H1 (cell line): Measurements from ENCODE around the gene EXOSC5.

ENCODE experiments used
- CBX5 ChIP-seq: fragments of 300-800, 300-1000 bp; sonication (generic); IDR thresholded peaks from 2 replicates; pipeline ENCODE4 v1.7.1; 2016; ENCODE audit warnings: antibody characterized with exemption, low read length, low read depth
- CREB1 ChIP-seq: IDR thresholded peaks from 2 replicates; pipeline ENCODE4 v1.6.1; 2012; ENCODE audit warnings: inconsistent platforms
- CTCF ChIP-seq, 3 experiments: IDR thresholded peaks; 1 replicate in 2 of 3; 2 replicates in 1 of 3; pipeline versions ENCODE4 v1.5.1 to v1.6.1; 2011; ENCODE audit warnings: low read length in 3 of 3, mild to moderate bottlenecking in 3 of 3, inconsistent platforms in 2 of 3, low read depth in 1 of 3, moderate library complexity in 1 of 3; ENCODE audit not compliant: insufficient read depth in 1 of 3; ENCODE audit errors: control extremely low read depth in 1 of 3
- EGR1 ChIP-seq: IDR thresholded peaks from 2 replicates; pipeline ENCODE4 v1.6.1; 2011; ENCODE audit warnings: low read depth, low read length, borderline replicate concordance
- EP300 ChIP-seq, 2 experiments: IDR thresholded peaks; 1 replicate in 1 of 2; 2 replicates in 1 of 2; pipeline ENCODE4 v1.6.1; 2011 to 2012; ENCODE audit warnings: low read depth in 2 of 2, low read length in 2 of 2, mild to moderate bottlenecking in 2 of 2, borderline replicate concordance in 1 of 2, inconsistent platforms in 1 of 2, moderate library complexity in 1 of 2
- EZH2 ChIP-seq: fragments of 200-600 bp; sonication (generic); IDR thresholded peaks from 2 replicates; pipeline ENCODE4 v1.7.1; 2012; ENCODE audit warnings: low read depth, mild to moderate bottlenecking, moderate library complexity, low read length, inconsistent platforms; ENCODE audit not compliant: severe bottlenecking
- HDAC2 ChIP-seq, 2 experiments: fragments of 300-600 bp in 1 of 2; sonication (generic) in 1 of 2; IDR thresholded peaks; 2 replicates each; pipeline ENCODE4 v1.6.1; 2011 to 2012; ENCODE audit warnings: low read depth in 2 of 2, low read length in 2 of 2, mild to moderate bottlenecking in 2 of 2, moderate library complexity in 2 of 2, borderline replicate concordance in 1 of 2, inconsistent platforms in 1 of 2
- HDAC6 ChIP-seq: IDR thresholded peaks from one replicate; pipeline ENCODE4 v1.7.1; 2012; ENCODE audit warnings: low read depth, mild to moderate bottlenecking, inconsistent platforms, low read length, moderate library complexity
- POLR2A ChIP-seq, 2 experiments: IDR thresholded peaks; 1 replicate in 1 of 2; 2 replicates in 1 of 2; pipeline ENCODE4 v1.6.1; 2011; ENCODE audit warnings: low read depth in 2 of 2, low read length in 2 of 2, mild to moderate bottlenecking in 2 of 2; ENCODE audit errors: control extremely low read depth in 1 of 2
- POLR2AphosphoS5 ChIP-seq: IDR thresholded peaks from 2 replicates; pipeline ENCODE4 v1.6.1; 2011; ENCODE audit warnings: low read depth, low read length
- RAD21 ChIP-seq, 2 experiments: IDR thresholded peaks in 1 of 2; conservative IDR thresholded peaks in 1 of 2; 2 replicates each; pipeline ENCODE4 v1.6.1; 2011; ENCODE audit warnings: low read depth in 2 of 2, low read length in 2 of 2, improper control_type of control experiment in 1 of 2, inconsistent platforms in 1 of 2, mild to moderate bottlenecking in 1 of 2, moderate library complexity in 1 of 2
- SP1 ChIP-seq: IDR thresholded peaks from 2 replicates; pipeline ENCODE4 v1.6.1; 2011; ENCODE audit warnings: low read depth, low read length
- TEAD4 ChIP-seq: IDR thresholded peaks from 2 replicates; pipeline ENCODE4 v1.6.1; 2012; ENCODE audit warnings: low read depth, low read length, inconsistent platforms, mixed read lengths
- TF ChIP-seq, protein P1 (sequence below): IDR thresholded peaks from 2 replicates; pipeline ENCODE4 v1.6.1; 2012; ENCODE audit warnings: low read length, inconsistent platforms

DNA sequence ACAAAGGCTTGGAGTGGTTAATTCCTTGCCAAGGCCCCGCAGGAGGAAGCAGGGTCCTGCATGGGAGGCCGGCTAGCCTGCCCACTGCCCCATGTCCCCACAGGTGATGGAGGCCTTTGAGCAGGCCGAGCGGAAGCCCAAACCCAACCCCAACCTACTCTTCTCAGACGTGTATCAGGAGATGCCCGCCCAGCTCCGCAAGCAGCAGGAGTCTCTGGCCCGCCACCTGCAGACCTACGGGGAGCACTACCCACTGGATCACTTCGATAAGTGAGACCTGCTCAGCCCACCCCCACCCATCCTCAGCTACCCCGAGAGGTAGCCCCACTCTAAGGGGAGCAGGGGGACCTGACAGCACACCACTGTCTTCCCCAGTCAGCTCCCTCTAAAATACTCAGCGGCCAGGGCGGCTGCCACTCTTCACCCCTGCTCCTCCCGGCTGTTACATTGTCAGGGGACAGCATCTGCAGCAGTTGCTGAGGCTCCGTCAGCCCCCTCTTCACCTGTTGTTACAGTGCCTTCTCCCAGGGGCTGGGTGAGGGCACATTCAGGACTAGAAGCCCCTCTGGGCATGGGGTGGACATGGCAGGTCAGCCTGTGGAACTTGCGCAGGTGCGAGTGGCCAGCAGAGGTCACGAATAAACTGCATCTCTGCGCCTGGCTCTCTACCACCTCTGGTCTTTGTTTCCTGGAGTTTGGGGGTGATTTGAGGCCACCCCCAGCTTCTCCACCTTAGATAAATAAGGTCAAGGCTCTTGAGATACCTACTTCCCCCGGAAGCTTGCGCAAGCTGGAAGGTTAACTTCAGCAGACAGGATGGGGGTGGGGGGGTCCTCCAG lies 27.4 kb upstream of the EXOSC5 start:
- TF ChIP-seq EZH2 (no peak), CTCF (IDR thresholded peaks at IDR 0.05; ENCODE audit: control extremely low read depth in 1 of 3, insufficient read depth in 1 of 3, low read depth in 1 of 3, low read length in 3 of 3) (no peak), CBX5 (no peak), POLR2A (IDR thresholded peaks at IDR 0.05; ENCODE audit: control extremely low read depth in 1 of 2, low read depth in 2 of 2, low read length in 2 of 2) (no peak), TEAD4 (no peak), POLR2AphosphoS5 (no peak), CREB1 (no peak), EGR1 (no peak), SP1 (no peak), HDAC6 (no peak), HDAC2 (IDR thresholded peaks at IDR 0.05; ENCODE audit: borderline replicate concordance in 1 of 2, low read depth in 2 of 2, low read length in 2 of 2) (no peak), EP300 (IDR thresholded peaks at IDR 0.05; ENCODE audit: borderline replicate concordance in 1 of 2, low read depth in 2 of 2, low read length in 2 of 2) (no peak), RAD21 (IDR thresholded peaks at IDR 0.05 in 1 of 2, conservative IDR thresholded peaks at IDR 0.05 in 1 of 2; ENCODE audit: low read depth in 2 of 2, low read length in 2 of 2) (no peak)
- TF ChIP-seq, protein P1, sequence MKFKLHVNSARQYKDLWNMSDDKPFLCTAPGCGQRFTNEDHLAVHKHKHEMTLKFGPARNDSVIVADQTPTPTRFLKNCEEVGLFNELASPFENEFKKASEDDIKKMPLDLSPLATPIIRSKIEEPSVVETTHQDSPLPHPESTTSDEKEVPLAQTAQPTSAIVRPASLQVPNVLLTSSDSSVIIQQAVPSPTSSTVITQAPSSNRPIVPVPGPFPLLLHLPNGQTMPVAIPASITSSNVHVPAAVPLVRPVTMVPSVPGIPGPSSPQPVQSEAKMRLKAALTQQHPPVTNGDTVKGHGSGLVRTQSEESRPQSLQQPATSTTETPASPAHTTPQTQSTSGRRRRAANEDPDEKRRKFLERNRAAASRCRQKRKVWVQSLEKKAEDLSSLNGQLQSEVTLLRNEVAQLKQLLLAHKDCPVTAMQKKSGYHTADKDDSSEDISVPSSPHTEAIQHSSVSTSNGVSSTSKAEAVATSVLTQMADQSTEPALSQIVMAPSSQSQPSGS, result no peak
